ENCODE measurements around the gene ZGPAT.

ZGPAT gene

GRCh38 chr20:63692436-63693082, 15.3 kb upstream of the ZGPAT start:
- DNase-seq = no peak

- DNase-seq = no peak
Measured at GRCh38 chr20:63693083-63693732, 14.6 kb upstream of the ZGPAT start.

GRCh38 chr20:63693733-63694583, 13.9 kb upstream of the ZGPAT start:
- no peak for DNase-seq

GRCh38 chr20:63694584-63695423, 13.0 kb upstream of the ZGPAT start:
- no peak for DNase-seq

- DNase-seq = no peak
Measured at GRCh38 chr20:63695424-63696305, 12.2 kb upstream of the ZGPAT start.

GRCh38 chr20:63696306-63696627, 11.6 kb upstream of the ZGPAT start:
- DNase-seq = no peak

GRCh38 chr20:63696628-63697356, 11.0 kb upstream of the ZGPAT start, which contains the start of gene TNFRSF6B:
Gene TNFRSF6B, plus strand, starts transcription at chr20:63696652. Its CDS starts 116 bp downstream, at chr20:63696768.
- no peak for DNase-seq

GRCh38 chr20:63697357-63697867, 10.4 kb upstream of the ZGPAT start:
- DNase-seq = no peak

GRCh38 chr20:63697868-63698545, 9.8 kb upstream of the ZGPAT start:
- DNase-seq = no peak

GRCh38 chr20:63698739-63699465, 8.9 kb upstream of the ZGPAT start:
- DNase-seq = no peak

- DNase-seq = no peak
Measured at GRCh38 chr20:63699466-63700198, 8.2 kb upstream of the ZGPAT start.

- DNase-seq = no peak
Measured at GRCh38 chr20:63700199-63701050, 7.4 kb upstream of the ZGPAT start.

- no peak for DNase-seq
Measured at GRCh38 chr20:63701051-63701328, 6.8 kb upstream of the ZGPAT start.

- DNase-seq = no peak
Measured at GRCh38 chr20:63701329-63702035, 6.4 kb upstream of the ZGPAT start.

- no peak for DNase-seq
Measured at GRCh38 chr20:63702036-63702665, 5.7 kb upstream of the ZGPAT start.

- no peak for DNase-seq
Measured at GRCh38 chr20:63702751-63703470, 4.9 kb upstream of the ZGPAT start.

Measured in NCI-H1092 (cell line).